A673 (cell line): Measurements from ENCODE around the gene CISD1. TPM values are rescaled to one million over a fixed set of nuclear protein-coding genes. Genes with fewer than 3 reads are reported as not detected.

Experiments
- BruUV-seq: library from RNA; stranded (reverse); fragments of 400-500 nt; replicated peaks from 2 replicates; lab custom pipeline; 2021; lab: Mats Ljungman, UMichigan
- CTCF ChIA-PET: fragments of 300-600 bp; sonication (Branson Sonifier 250); formaldehyde crosslinking; loops from one replicate; lab custom pipeline; 2022; ENCODE audit warnings: antibody characterized with exemption; lab: Charles Lee
- POLR2A ChIA-PET: fragments of 300-600 bp; sonication (Branson Sonifier 250); formaldehyde crosslinking; loops from one replicate; lab custom pipeline; 2022; ENCODE audit warnings: antibody characterized with exemption; ENCODE audit not compliant: low non-redundant PET; lab: Charles Lee
- DNase-seq: peaks from one replicate; pipeline ENCODE4 v3.0.0-alpha.2; 2015; ENCODE audit warnings: low spot score
- H3K27ac ChIP-seq: fragments of 200-600 bp; sonication (generic); 2 replicates; pipeline ENCODE4 v1.5.1; 2016; ENCODE audit warnings: mixed run types, low read depth, mild to moderate bottlenecking, mixed read lengths, antibody characterized with exemption, low read length; ENCODE audit not compliant: poor library complexity, severe bottlenecking
- H3K27me3 ChIP-seq: fragments of 200-600 bp; sonication (generic); replicated peaks from 2 replicates; pipeline ENCODE4 v1.6.1; 2017; ENCODE audit warnings: mixed run types, low read depth, mild to moderate bottlenecking, mixed read lengths, antibody characterized with exemption, low read length; ENCODE audit not compliant: insufficient read depth, poor library complexity
- H3K36me3 ChIP-seq: fragments of 200-600 bp; sonication (generic); 2 replicates; pipeline ENCODE4 v1.6.1; 2016; ENCODE audit warnings: mixed run types, mild to moderate bottlenecking, mixed read lengths, antibody characterized with exemption, low read length; ENCODE audit not compliant: insufficient read depth, poor library complexity, severe bottlenecking
- H3K4me1 ChIP-seq: fragments of 200-600 bp; sonication (generic); 2 replicates; pipeline ENCODE4 v1.6.1; 2017; ENCODE audit warnings: mixed run types, mild to moderate bottlenecking, mixed read lengths, antibody characterized with exemption, low read length; ENCODE audit not compliant: insufficient read depth, poor library complexity, severe bottlenecking
- H3K4me3 ChIP-seq: fragments of 200-600 bp; sonication (generic); 2 replicates; pipeline ENCODE4 v1.5.1; 2016; ENCODE audit warnings: low read depth, mixed run types, mild to moderate bottlenecking, mixed read lengths, low read length; ENCODE audit not compliant: poor library complexity, severe bottlenecking
- H3K9me3 ChIP-seq: fragments of 200-600 bp; sonication (generic); 2 replicates; pipeline ENCODE4 v1.6.1; 2016; ENCODE audit warnings: mixed run types, low read depth, mild to moderate bottlenecking, mixed read lengths, antibody characterized with exemption, low read length; ENCODE audit not compliant: poor library complexity, severe bottlenecking
- EZH2 ChIP-seq: fragments of 200-600 bp; sonication (generic); IDR thresholded peaks from 2 replicates; pipeline ENCODE4 v1.6.1; 2017; ENCODE audit warnings: borderline replicate concordance, low read depth, mild to moderate bottlenecking, mixed read lengths, antibody characterized with exemption, low read length; ENCODE audit not compliant: poor library complexity, severe bottlenecking
- intact Hi-C: fragments of 100-400 bp; cut with micrococcal nuclease; formaldehyde crosslinking; loops from one replicate; pipeline ENCODE4 v1.10.0; 2022; ENCODE audit not compliant: unreplicated experiment
- total RNA-seq: library from RNA; stranded (reverse); gene quantifications from 2 replicates; pipeline ENCODE4 v1.2.3, GENCODE V29; 2021
- TF ChIP-seq, protein P1 (sequence below): fragments of 300-800, 200-600 bp; sonication (generic); conservative IDR thresholded peaks from 2 replicates; pipeline ENCODE4 v1.5.1; 2017; ENCODE audit warnings: low read depth, mild to moderate bottlenecking, antibody characterized with exemption, low read length, moderate library complexity, mixed read lengths

The CISD1 gene
- total RNA-seq, 1 experiment from 2014 or later = 64.5 TPM

DNA sequence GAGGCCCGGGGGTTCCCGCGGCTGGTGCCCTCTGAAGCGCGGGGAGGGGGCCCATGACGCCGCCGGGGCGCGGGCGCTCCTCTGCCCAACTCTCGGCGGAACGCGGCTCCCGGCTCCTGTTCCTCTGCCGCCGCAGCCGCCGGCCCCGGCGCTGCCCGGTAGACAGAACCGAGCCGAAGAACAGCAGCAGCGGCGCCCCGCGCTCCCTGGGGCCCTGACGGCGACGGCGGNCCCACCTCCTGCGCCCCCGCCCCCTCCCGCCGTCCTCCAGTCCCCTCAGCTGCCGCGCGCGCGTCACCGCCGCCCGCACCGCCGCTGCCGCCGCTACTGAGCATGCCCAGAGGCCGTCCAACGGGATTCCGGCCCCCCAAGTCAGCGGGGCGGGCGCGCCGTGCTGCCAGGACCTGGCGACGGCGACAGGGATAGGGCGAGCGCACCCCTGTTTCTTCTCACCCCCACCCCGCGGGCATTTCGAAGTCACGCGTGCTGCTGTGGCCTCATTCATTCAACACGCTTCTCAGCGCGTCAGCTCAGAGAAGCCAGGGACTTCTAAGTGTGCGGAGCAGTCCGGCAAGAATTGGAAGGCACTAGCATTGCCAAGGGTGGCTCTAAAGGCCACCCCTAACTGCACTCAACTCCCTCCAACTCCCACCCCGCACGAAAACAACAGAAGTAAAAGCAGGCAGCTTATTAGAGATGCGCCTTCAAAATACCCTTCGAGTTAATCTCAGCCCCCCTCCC is 1.1 kb upstream of the CISD1 start, which contains the start of gene IPMK:
TSS of gene IPMK (minus strand) at position 182 of the 741 bp plus-strand sequence. CDS start 283 bp downstream, outside the sequence.
- H3K4me3 ChIP-seq = peak within 1 kb of the TSS; percentile 69
- DNase-seq = peak; percentile 93
- H3K27ac ChIP-seq = peak within 1 kb of the TSS; percentile 81
- POLR2A ChIA-PET = no interaction called here
- no peaks in the 10 kb centered on the region for H3K9me3 ChIP-seq
- TF ChIP-seq EZH2 = no peak
- TF ChIP-seq, protein P1, sequence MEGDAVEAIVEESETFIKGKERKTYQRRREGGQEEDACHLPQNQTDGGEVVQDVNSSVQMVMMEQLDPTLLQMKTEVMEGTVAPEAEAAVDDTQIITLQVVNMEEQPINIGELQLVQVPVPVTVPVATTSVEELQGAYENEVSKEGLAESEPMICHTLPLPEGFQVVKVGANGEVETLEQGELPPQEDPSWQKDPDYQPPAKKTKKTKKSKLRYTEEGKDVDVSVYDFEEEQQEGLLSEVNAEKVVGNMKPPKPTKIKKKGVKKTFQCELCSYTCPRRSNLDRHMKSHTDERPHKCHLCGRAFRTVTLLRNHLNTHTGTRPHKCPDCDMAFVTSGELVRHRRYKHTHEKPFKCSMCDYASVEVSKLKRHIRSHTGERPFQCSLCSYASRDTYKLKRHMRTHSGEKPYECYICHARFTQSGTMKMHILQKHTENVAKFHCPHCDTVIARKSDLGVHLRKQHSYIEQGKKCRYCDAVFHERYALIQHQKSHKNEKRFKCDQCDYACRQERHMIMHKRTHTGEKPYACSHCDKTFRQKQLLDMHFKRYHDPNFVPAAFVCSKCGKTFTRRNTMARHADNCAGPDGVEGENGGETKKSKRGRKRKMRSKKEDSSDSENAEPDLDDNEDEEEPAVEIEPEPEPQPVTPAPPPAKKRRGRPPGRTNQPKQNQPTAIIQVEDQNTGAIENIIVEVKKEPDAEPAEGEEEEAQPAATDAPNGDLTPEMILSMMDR = no peak
- no peaks in the 10 kb centered on the region for H3K27me3 ChIP-seq
- intact Hi-C loops = no loop called here
- H3K4me1 ChIP-seq = peaks cover 18% of the 10 kb centered on the region
- H3K36me3 ChIP-seq = no peaks in the 10 kb centered on the region
- CTCF ChIA-PET = interaction anchor here (1.3 kb wide), 1 partner anchor 24 kb away, joined by 3 read pairs; no protein-coding TSS in a partner anchor
- BruUV-seq = no TSS peak

DNA sequence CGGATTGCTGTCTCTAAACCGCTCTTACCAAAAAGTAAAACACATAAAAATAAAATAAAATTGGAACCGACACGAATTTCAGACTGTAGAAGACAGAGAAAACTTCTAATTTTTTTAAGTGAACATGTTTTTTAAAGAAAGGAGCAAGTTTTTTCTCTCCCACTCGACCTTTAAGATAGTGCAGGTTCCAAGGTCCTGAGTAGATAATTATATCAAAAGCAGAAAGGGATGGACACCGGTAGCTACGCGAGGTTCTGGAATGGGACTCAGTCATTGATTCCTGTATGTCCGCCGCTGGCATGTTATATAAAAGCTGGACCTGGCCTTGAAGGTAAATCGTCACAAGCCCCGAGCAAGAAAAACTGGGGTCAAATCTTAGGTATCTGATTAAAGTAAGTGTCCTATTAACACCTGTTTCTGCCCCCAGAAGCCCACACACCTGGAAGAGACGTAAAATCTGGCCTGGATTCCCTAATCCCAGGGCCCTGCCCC is 462 bp upstream of the CISD1 start:
- TF ChIP-seq EZH2 = no peak
- TF ChIP-seq, protein P1 = no peak
- H3K4me1 ChIP-seq = peaks cover 18% of the 10 kb centered on the region
- H3K27me3 ChIP-seq = no peaks in the 10 kb centered on the region
- H3K27ac ChIP-seq = peak overlapping the region; percentile 81
- no peaks in the 10 kb centered on the region for H3K9me3 ChIP-seq
- no TSS peak for BruUV-seq
- ChIA-PET POLR2A (no interaction called here), CTCF (interaction anchor here (1.3 kb wide), 1 partner anchor 23 kb away, joined by 3 read pairs; no protein-coding TSS in a partner anchor)
- no peak for DNase-seq
- intact Hi-C loops = no loop called here
- peak overlapping the region; percentile 69 for H3K4me3 ChIP-seq
- no peaks in the 10 kb centered on the region for H3K36me3 ChIP-seq

DNA sequence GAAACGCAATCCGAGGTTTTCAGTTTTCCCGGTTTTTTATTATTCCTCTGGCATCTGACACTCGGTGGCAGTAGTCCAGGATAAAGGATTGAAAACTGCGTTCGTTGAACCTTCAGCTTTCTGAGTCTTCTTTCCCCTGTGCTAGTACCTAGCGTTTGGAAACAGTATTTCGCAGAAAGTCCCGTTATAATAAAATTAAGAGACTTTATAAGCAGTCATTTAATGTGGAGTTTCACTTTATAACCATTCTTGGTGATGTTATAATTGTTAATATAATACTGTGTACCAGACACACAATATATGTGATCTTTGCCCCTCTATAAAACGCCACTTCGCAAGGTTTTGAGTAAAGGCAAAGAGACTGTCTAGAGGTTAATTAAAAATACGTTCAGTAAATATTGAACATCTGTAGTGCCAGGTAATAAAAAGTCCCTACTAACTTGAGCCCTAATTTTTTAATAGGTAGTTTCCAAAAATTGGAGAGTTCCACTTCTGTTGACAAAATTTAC is 874 bp downstream of the CISD1 start:
- peak; percentile 51 for DNase-seq
- TSS peak; percentile 72 for BruUV-seq
- no peaks in the 10 kb centered on the region for H3K9me3 ChIP-seq
- ChIA-PET CTCF (no interaction called here), POLR2A (no interaction called here)
- H3K4me1 ChIP-seq = peaks cover 14% of the 10 kb centered on the region
- no peaks in the 10 kb centered on the region for H3K27me3 ChIP-seq
- H3K36me3 ChIP-seq = no peaks in the 10 kb centered on the region
- H3K4me3 ChIP-seq = peak overlapping the region; percentile 69
- TF ChIP-seq EZH2 = no peak
- TF ChIP-seq, protein P1 = no peak
- intact Hi-C loops = no loop called here
- H3K27ac ChIP-seq = peak overlapping the region; percentile 90
